Panc1 (cell line): ENCODE data around the gene GJA3. TPM values are rescaled to one million over a fixed set of nuclear protein-coding genes. Genes with fewer than 3 reads are reported as not detected.
A peak's percentile ranks its signal among the peaks of the same experiment; 100 is the strongest.

Experiments used
- ATAC-seq: fragments of 200-7000 bp; cut with Tn5 transposase; 2 replicates; pipeline ENCODE4 v1.9.1; 2020; ENCODE audit warnings: mild to moderate bottlenecking, moderate library complexity
- BruUV-seq: library from RNA; stranded (reverse); fragments of 400-500 nt; replicated peaks from 2 replicates; lab custom pipeline; 2021; lab: Mats Ljungman, UMichigan
- CTCF ChIA-PET: fragments of 300-600 bp; sonication (Branson Sonifier 250); formaldehyde crosslinking; loops from one replicate; lab custom pipeline; 2022; ENCODE audit warnings: antibody characterized with exemption; lab: Charles Lee
- POLR2A ChIA-PET: fragments of 300-600 bp; sonication (Branson Sonifier 250); formaldehyde crosslinking; loops from one replicate; lab custom pipeline; 2022; ENCODE audit warnings: antibody characterized with exemption; lab: Charles Lee
- DNase-seq: peaks from one replicate; pipeline ENCODE4 v3.0.0-alpha.2; 2010; ENCODE audit warnings: low read depth, low spot score
- H3K27ac ChIP-seq: 2 replicates; pipeline ENCODE4 v1.5.1; 2011; ENCODE audit warnings: mild to moderate bottlenecking, low read length, inconsistent platforms
- H3K27me3 ChIP-seq: fragments of 200-500 bp; sonication (Bioruptor generic); 2 replicates; pipeline ENCODE4 v1.6.0; 2014; ENCODE audit warnings: low read length, inconsistent platforms; ENCODE audit not compliant: control insufficient read depth, insufficient read depth
- H3K36me3 ChIP-seq: fragments of 200-500 bp; sonication (Bioruptor generic); 2 replicates; pipeline ENCODE4 v1.5.1; 2014; ENCODE audit warnings: inconsistent platforms, mild to moderate bottlenecking, low read length, moderate library complexity; ENCODE audit not compliant: control insufficient read depth, insufficient read depth
- H3K4me1 ChIP-seq: 2 replicates; pipeline ENCODE4 v1.5.1; 2011; ENCODE audit warnings: inconsistent platforms, mild to moderate bottlenecking, low read length, moderate library complexity; ENCODE audit not compliant: control insufficient read depth, insufficient read depth
- H3K4me3 ChIP-seq, 2 experiments: 2 replicates each; pipeline ENCODE4 v1.5.1; 2011 to 2012; ENCODE audit warnings: low read depth in 2 of 2, low read length in 2 of 2, mild to moderate bottlenecking in 2 of 2, inconsistent platforms in 1 of 2, moderate library complexity in 1 of 2
- H3K9me3 ChIP-seq: fragments of 200-500 bp; sonication (Bioruptor generic); 2 replicates; pipeline ENCODE4 v1.5.1; 2014; ENCODE audit warnings: low read depth, mild to moderate bottlenecking, inconsistent platforms, low read length, moderate library complexity; ENCODE audit not compliant: control insufficient read depth, insufficient read depth
- CTCF ChIP-seq: fragments of 450-650 bp; IDR thresholded peaks from 2 replicates; pipeline ENCODE4 v1.5.1; 2017; ENCODE audit warnings: mild to moderate bottlenecking
- POLR2AphosphoS5 ChIP-seq: IDR thresholded peaks from 2 replicates; pipeline ENCODE4 v1.6.1; 2012; ENCODE audit warnings: mild to moderate bottlenecking, low read depth, low read length, moderate library complexity
- REST ChIP-seq, 2 experiments: IDR thresholded peaks; 2 replicates each; pipeline ENCODE4 v1.6.1; 2011 to 2012; ENCODE audit warnings: low read depth in 2 of 2, control low read depth in 1 of 2, low read length in 1 of 2, mild to moderate bottlenecking in 1 of 2, moderate library complexity in 1 of 2; ENCODE audit not compliant: insufficient read depth in 1 of 2
- SIN3A ChIP-seq: IDR thresholded peaks from 2 replicates; pipeline ENCODE4 v1.6.1; 2012; ENCODE audit warnings: low read depth, mild to moderate bottlenecking, low read length, moderate library complexity, borderline replicate concordance; ENCODE audit not compliant: insufficient read depth
- TCF7L2 ChIP-seq: IDR thresholded peaks from 2 replicates; pipeline ENCODE4 v1.6.1; 2011; ENCODE audit warnings: mild to moderate bottlenecking, low read depth, low read length, inconsistent platforms
- in situ Hi-C: cut with HindIII; loops from 2 replicates; pipeline ENCODE4 v1.10.0; 2016; ENCODE audit warnings: low sequenced_read_pairs, low pct_unique_long_range_greater_than_20kb
- intact Hi-C: fragments of 100-400 bp; cut with micrococcal nuclease; formaldehyde crosslinking; loops from one replicate; pipeline ENCODE4 v1.10.0; 2022; ENCODE audit not compliant: unreplicated experiment
- total RNA-seq: library from RNA; stranded (reverse); gene quantifications from one replicate; pipeline ENCODE4 v1.2.1, GENCODE V29; 2021; ENCODE audit not compliant: unreplicated experiment

Gene GJA3
- total RNA-seq, 1 experiment from 2014 or later: 11.6 TPM

DNA sequence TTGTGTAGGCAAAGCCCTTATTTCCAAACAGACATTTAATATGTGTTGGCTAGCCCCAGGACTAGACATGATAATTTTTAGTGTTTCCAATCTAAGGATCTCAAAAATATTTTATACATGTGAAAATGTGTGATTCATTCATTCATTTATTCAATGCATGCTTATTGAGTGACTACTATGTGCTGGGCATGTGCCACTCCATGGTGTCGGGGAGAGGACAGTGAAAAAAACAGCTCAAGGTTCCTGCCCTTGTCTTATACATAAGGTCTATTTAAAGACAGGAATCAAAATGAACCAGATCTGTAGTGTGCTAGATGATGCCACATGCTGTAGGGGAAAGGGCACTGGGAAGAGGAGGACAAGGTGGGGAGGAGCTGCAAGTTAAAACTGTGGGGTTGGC, 36.5 kb downstream of the GJA3 start:
- TF ChIP-seq POLR2AphosphoS5 (no peak), CTCF (no peak), SIN3A (no peak), TCF7L2 (no peak), REST (IDR thresholded peaks at IDR 0.05; ENCODE audit: insufficient read depth in 1 of 2, low read depth in 2 of 2, low read length in 1 of 2) (no peak)
- no peak for ATAC-seq
- ChIA-PET CTCF (no interaction called here), POLR2A (no interaction called here)
- peaks cover 26% of the 10 kb centered on the region for H3K4me1 ChIP-seq
- no TSS peak for BruUV-seq
- H3K36me3 ChIP-seq: no peaks in the 10 kb centered on the region
- H3K27ac ChIP-seq: no peak overlapping the region
- H3K9me3 ChIP-seq: no peaks in the 10 kb centered on the region
- no peak for DNase-seq
- no peaks in the 10 kb centered on the region for H3K27me3 ChIP-seq
- no peak overlapping the region for H3K4me3 ChIP-seq
- intact Hi-C loops: no loop called here
- in situ Hi-C loops: no loop called here

GRCh38 chr13:20121159-20121525, 39.7 kb downstream of the GJA3 start:
- in situ Hi-C loops: no loop called here
- peaks cover 18% of the 10 kb centered on the region for H3K4me1 ChIP-seq
- H3K4me3 ChIP-seq: peak overlapping the region; percentile 44 to 68
- ChIA-PET CTCF (interaction anchor here (0.6 kb wide), 1 partner anchor 16 kb away, joined by 3 read pairs; no protein-coding TSS in a partner anchor), POLR2A (no interaction called here)
- peak overlapping the region; percentile 95 for H3K27ac ChIP-seq
- BruUV-seq: no TSS peak
- H3K36me3 ChIP-seq: no peaks in the 10 kb centered on the region
- H3K9me3 ChIP-seq: no peaks in the 10 kb centered on the region
- ATAC-seq: no peak
- intact Hi-C loops: no loop called here
- H3K27me3 ChIP-seq: no peaks in the 10 kb centered on the region
- DNase-seq: no peak
- TF ChIP-seq TCF7L2 (no peak), CTCF (no peak), SIN3A (no peak), POLR2AphosphoS5 (no peak), REST (IDR thresholded peaks at IDR 0.05; ENCODE audit: insufficient read depth in 1 of 2, low read depth in 2 of 2, low read length in 1 of 2) (no peak)
